ENCODE results near the gene FBXL7.

FBXL7 gene

DNA sequence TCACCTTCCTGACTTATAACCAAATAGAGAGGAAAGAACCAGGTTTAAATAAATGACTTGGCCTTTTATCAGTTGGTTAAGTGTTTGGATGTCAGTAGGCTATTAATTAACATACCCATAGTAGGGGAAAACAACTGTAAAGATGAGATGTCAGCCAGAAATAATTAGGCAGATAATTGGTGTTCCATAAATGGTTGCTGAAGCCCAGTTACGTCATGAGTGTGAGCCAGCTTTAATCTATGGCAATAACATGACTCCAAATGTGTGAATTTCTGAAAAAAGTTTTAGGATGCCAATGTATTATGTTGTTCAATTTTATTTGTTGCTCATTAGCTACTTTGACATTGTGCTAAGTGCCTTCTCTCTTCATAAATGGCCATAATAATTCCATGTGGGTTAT is 180.5 kb downstream of the FBXL7 start:
- TF ChIP-seq, protein P1, sequence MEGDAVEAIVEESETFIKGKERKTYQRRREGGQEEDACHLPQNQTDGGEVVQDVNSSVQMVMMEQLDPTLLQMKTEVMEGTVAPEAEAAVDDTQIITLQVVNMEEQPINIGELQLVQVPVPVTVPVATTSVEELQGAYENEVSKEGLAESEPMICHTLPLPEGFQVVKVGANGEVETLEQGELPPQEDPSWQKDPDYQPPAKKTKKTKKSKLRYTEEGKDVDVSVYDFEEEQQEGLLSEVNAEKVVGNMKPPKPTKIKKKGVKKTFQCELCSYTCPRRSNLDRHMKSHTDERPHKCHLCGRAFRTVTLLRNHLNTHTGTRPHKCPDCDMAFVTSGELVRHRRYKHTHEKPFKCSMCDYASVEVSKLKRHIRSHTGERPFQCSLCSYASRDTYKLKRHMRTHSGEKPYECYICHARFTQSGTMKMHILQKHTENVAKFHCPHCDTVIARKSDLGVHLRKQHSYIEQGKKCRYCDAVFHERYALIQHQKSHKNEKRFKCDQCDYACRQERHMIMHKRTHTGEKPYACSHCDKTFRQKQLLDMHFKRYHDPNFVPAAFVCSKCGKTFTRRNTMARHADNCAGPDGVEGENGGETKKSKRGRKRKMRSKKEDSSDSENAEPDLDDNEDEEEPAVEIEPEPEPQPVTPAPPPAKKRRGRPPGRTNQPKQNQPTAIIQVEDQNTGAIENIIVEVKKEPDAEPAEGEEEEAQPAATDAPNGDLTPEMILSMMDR (IDR thresholded peaks at IDR 0.05), result no peak
- no peaks in the 10 kb centered on the region for H3K36me3 ChIP-seq
- peaks cover 4% of the 10 kb centered on the region for H3K9me3 ChIP-seq
- no peak overlapping the region for H3K4me3 ChIP-seq (ENCODE audit: low read depth in 1 of 2, low read length in 1 of 2)
- H3K4me1 ChIP-seq (ENCODE audit: control insufficient read depth in 1 of 2, insufficient read depth in 1 of 2, low read depth in 1 of 2, low read length in 1 of 2), result no peaks in the 10 kb centered on the region
- no peaks in the 10 kb centered on the region for H3K27me3 ChIP-seq
- H3K27ac ChIP-seq, result no peak overlapping the region

DNA sequence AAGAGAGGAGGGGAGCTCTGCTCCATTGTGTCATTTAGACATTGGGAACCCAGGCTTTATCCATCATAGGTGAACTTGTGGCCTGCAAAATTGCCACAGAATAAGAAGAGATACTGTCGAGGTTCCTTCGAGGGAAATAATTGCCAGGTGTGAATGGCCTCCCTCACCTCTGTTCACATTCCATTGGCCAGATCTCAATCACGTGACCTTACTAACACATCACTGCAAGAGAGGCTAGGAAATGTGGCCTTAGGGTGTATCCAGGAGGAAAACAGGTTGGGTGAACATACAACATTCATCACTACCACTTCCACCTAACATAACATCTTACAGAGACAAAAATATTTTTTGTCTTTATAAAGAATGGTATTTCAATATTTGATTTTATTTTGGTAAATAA is 182.1 kb downstream of the FBXL7 start:
- Histone ChIP-seq H3K36me3 (no peaks in the 10 kb centered on the region), H3K9me3 (peaks cover 4% of the 10 kb centered on the region), H3K4me1 (ENCODE audit: control insufficient read depth in 1 of 2, insufficient read depth in 1 of 2, low read depth in 1 of 2, low read length in 1 of 2) (no peaks in the 10 kb centered on the region), H3K27me3 (no peaks in the 10 kb centered on the region), H3K4me3 (ENCODE audit: low read depth in 1 of 2, low read length in 1 of 2) (no peak overlapping the region), H3K27ac (no peak overlapping the region)
- TF ChIP-seq, protein P1 (IDR thresholded peaks at IDR 0.05), result no peak

GRCh38 chr5:15682566-15682965 is 182.6 kb downstream of the FBXL7 start:
- H3K4me1 ChIP-seq (ENCODE audit: control insufficient read depth in 1 of 2, insufficient read depth in 1 of 2, low read depth in 1 of 2, low read length in 1 of 2), result no peaks in the 10 kb centered on the region
- no peaks in the 10 kb centered on the region for H3K36me3 ChIP-seq
- no peak overlapping the region for H3K27ac ChIP-seq
- TF ChIP-seq, protein P1 (IDR thresholded peaks at IDR 0.05), result no peak
- peaks cover 4% of the 10 kb centered on the region for H3K9me3 ChIP-seq
- H3K4me3 ChIP-seq (ENCODE audit: low read depth in 1 of 2, low read length in 1 of 2), result no peak overlapping the region
- no peaks in the 10 kb centered on the region for H3K27me3 ChIP-seq

DNA sequence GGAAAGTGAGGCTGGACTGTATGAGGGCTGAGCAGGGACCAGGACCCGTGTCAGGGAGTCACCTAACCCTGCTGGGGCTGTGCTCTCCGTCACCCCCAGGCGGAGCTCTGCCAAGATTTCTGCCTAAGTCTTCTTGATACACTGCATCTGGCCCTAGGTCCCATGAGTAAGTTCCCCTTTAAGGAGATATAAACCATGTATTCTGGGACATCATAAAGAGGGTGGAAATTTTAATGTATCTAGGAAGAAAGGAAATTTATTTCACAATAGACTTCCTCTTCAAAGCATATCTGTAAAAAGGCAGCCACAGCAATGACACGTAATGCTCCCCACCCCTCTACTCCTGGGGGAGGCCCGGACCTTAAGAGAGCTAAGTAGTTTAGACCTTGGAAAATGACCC is 183.4 kb downstream of the FBXL7 start:
- Histone ChIP-seq H3K36me3 (no peaks in the 10 kb centered on the region), H3K27me3 (no peaks in the 10 kb centered on the region), H3K4me1 (ENCODE audit: control insufficient read depth in 1 of 2, insufficient read depth in 1 of 2, low read depth in 1 of 2, low read length in 1 of 2) (no peaks in the 10 kb centered on the region), H3K9me3 (peaks cover 4% of the 10 kb centered on the region), H3K27ac (no peak overlapping the region), H3K4me3 (ENCODE audit: low read depth in 1 of 2, low read length in 1 of 2) (no peak overlapping the region)
- TF ChIP-seq, protein P1 (IDR thresholded peaks at IDR 0.05), result no peak

DNA sequence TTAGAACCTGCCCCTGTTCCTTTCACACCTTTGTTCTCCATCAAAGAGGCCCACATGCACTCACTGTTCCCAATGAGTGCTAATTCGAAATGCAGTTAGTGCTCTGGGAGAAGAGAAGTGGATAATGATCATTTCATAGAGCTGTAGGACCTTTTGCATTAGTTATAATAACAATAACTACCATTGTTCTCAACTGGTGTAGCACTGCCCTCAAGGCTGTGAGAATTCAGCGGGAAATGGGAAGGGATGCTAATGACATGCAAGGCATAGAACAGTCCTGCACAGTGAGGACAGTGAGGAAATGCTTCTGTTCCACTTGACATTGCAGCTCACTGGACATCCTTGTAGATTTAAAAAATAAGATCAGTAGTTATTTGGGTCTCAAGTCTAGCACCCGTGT is 187.4 kb downstream of the FBXL7 start:
- H3K9me3 ChIP-seq, result no peaks in the 10 kb centered on the region
- H3K4me1 ChIP-seq (ENCODE audit: control insufficient read depth in 1 of 2, insufficient read depth in 1 of 2, low read depth in 1 of 2, low read length in 1 of 2), result no peaks in the 10 kb centered on the region
- no peaks in the 10 kb centered on the region for H3K36me3 ChIP-seq
- H3K27me3 ChIP-seq, result no peaks in the 10 kb centered on the region
- TF ChIP-seq, protein P1 (IDR thresholded peaks at IDR 0.05), result no peak
- no peak overlapping the region for H3K4me3 ChIP-seq (ENCODE audit: low read depth in 1 of 2, low read length in 1 of 2)
- no peak overlapping the region for H3K27ac ChIP-seq

GRCh38 chr5:15689836-15690235 is 189.9 kb downstream of the FBXL7 start:
- Histone ChIP-seq H3K36me3 (no peaks in the 10 kb centered on the region), H3K9me3 (no peaks in the 10 kb centered on the region), H3K27me3 (no peaks in the 10 kb centered on the region), H3K4me1 (ENCODE audit: control insufficient read depth in 1 of 2, insufficient read depth in 1 of 2, low read depth in 1 of 2, low read length in 1 of 2) (no peaks in the 10 kb centered on the region), H3K4me3 (ENCODE audit: low read depth in 1 of 2, low read length in 1 of 2) (no peak overlapping the region), H3K27ac (no peak overlapping the region)
- TF ChIP-seq, protein P1 (IDR thresholded peaks at IDR 0.05), result no peak

All from neutrophil (primary cell).